Upper lobe of right lung (tissue), 1 donor: ENCODE results near the gene ENGASE. TPM values are rescaled to one million over a fixed set of nuclear protein-coding genes. Genes with fewer than 3 reads are reported as not detected.

Experiments used
- ATAC-seq: fragments of 200-7000 bp; cut with Tn5 transposase; one replicate; pipeline ENCODE4 v1.9.1; 2020; ENCODE audit warnings: mild to moderate bottlenecking, moderate library complexity
- DNase-seq: peaks from one replicate; pipeline ENCODE4 v3.0.0-alpha.2; 2020
- H3K27ac ChIP-seq: fragments of 200-600 bp; one replicate; pipeline ENCODE4 v1.8.0; 2022
- H3K27me3 ChIP-seq: fragments of 200-600 bp; one replicate; pipeline ENCODE4 v1.8.0; 2022; ENCODE audit warnings: mild to moderate bottlenecking
- H3K36me3 ChIP-seq: fragments of 200-600 bp; one replicate; pipeline ENCODE4 v1.8.0; 2022
- H3K4me1 ChIP-seq: fragments of 200-600 bp; one replicate; pipeline ENCODE4 v1.8.0; 2022
- H3K4me3 ChIP-seq: fragments of 200-600 bp; one replicate; pipeline ENCODE4 v1.8.0; 2022; ENCODE audit warnings: mild to moderate bottlenecking
- H3K9me3 ChIP-seq: fragments of 200-600 bp; one replicate; pipeline ENCODE4 v1.8.0; 2022
- CTCF ChIP-seq: fragments of 200-600 bp; IDR thresholded peaks from one replicate; pipeline ENCODE4 v1.8.0; 2022; ENCODE audit warnings: antibody characterized with exemption
- intact Hi-C: fragments of 100-400 bp; cut with DNase I; formaldehyde crosslinking; loops from one replicate; pipeline ENCODE4 v1.11.0; 2022
- total RNA-seq: library from RNA; stranded (reverse); fragmentation: NEBNext Ultra II Directional; extraction: Animal tissue kit (Norgen Biotek cat#: 25700); gene quantifications from one replicate; pipeline ENCODE4 v1.2.1, GENCODE V29; 2021
- donor health status: DM: no; HTN: yes; CAD: no; lungs with severe emphysema.

ENGASE gene
- total RNA-seq, 1 donor from 2014 or later = 58.2 TPM

- ATAC-seq = no peak
- no peak overlapping the region for H3K4me3 ChIP-seq
- H3K4me1 ChIP-seq = no peaks in the 10 kb centered on the region
- H3K36me3 ChIP-seq = no peaks in the 10 kb centered on the region
- H3K27ac ChIP-seq = no peak overlapping the region
- TF ChIP-seq CTCF = no peak
- no peak for DNase-seq
- H3K27me3 ChIP-seq = peaks cover 90% of the 10 kb centered on the region
- H3K9me3 ChIP-seq = no peaks in the 10 kb centered on the region
- intact Hi-C loops = no loop called here
Observed at GRCh38 chr17:79096477-79096876, 21.9 kb downstream of the ENGASE start.

GRCh38 chr17:79097226-79098055, 22.8 kb downstream of the ENGASE start:
- no peak for DNase-seq
- no peak for TF ChIP-seq CTCF
- H3K4me3 ChIP-seq = no peak overlapping the region
- H3K27ac ChIP-seq = no peak overlapping the region
- no peaks in the 10 kb centered on the region for H3K4me1 ChIP-seq
- no peak for ATAC-seq
- intact Hi-C loops = no loop called here
- peaks cover 88% of the 10 kb centered on the region for H3K27me3 ChIP-seq
- no peaks in the 10 kb centered on the region for H3K9me3 ChIP-seq
- no peaks in the 10 kb centered on the region for H3K36me3 ChIP-seq

GRCh38 chr17:79098282-79098867, 23.8 kb downstream of the ENGASE start:
- H3K4me3 ChIP-seq = no peak overlapping the region
- H3K27ac ChIP-seq = no peak overlapping the region
- H3K4me1 ChIP-seq = no peaks in the 10 kb centered on the region
- intact Hi-C loops = no loop called here
- no peaks in the 10 kb centered on the region for H3K36me3 ChIP-seq
- H3K9me3 ChIP-seq = no peaks in the 10 kb centered on the region
- H3K27me3 ChIP-seq = peaks cover 88% of the 10 kb centered on the region
- DNase-seq = no peak
- no peak for ATAC-seq
- TF ChIP-seq CTCF = no peak

GRCh38 chr17:79100405-79100804, 25.8 kb downstream of the ENGASE start:
- no peak for TF ChIP-seq CTCF
- intact Hi-C loops = no loop called here
- Histone ChIP-seq H3K27ac (no peak overlapping the region), H3K36me3 (no peaks in the 10 kb centered on the region), H3K27me3 (peaks cover 83% of the 10 kb centered on the region), H3K4me1 (no peaks in the 10 kb centered on the region), H3K4me3 (no peak overlapping the region), H3K9me3 (no peaks in the 10 kb centered on the region)
- ATAC-seq (no peak), DNase-seq (no peak)

- no peaks in the 10 kb centered on the region for H3K4me1 ChIP-seq
- H3K9me3 ChIP-seq = no peaks in the 10 kb centered on the region
- intact Hi-C loops = no loop called here
- DNase-seq (no peak), ATAC-seq (no peak)
- no peaks in the 10 kb centered on the region for H3K36me3 ChIP-seq
- TF ChIP-seq CTCF = no peak
- no peak overlapping the region for H3K4me3 ChIP-seq
- H3K27me3 ChIP-seq = peaks cover 76% of the 10 kb centered on the region
- no peak overlapping the region for H3K27ac ChIP-seq
Observed at GRCh38 chr17:79101111-79101673, 26.6 kb downstream of the ENGASE start.
